HepG2 (cell line): ENCODE measurements around the gene ATF1.

ENCODE experiments used
- EP300 ChIP-seq, 3 experiments: sonication (generic) in 1 of 3; formaldehyde crosslinking in 1 of 3; IDR thresholded peaks; 2 replicates each; pipeline versions ENCODE4 v1.5.1 to v1.6.1; 2011 to 2020; ENCODE audit warnings: low read depth in 2 of 3, low read length in 2 of 3, borderline replicate concordance in 1 of 3, improper control_type of control experiment in 1 of 3, mild to moderate bottlenecking in 1 of 3, missing genetic modification reagents in 1 of 3, moderate library complexity in 1 of 3
- MTF1 ChIP-seq: sonication (generic); formaldehyde crosslinking; IDR thresholded peaks from 2 replicates; pipeline ENCODE4 v1.5.0; 2020; ENCODE audit warnings: missing genetic modification reagents
- RELA ChIP-seq: sonication (generic); formaldehyde crosslinking; IDR thresholded peaks from 2 replicates; pipeline ENCODE4 v1.4.0; 2020; ENCODE audit warnings: missing genetic modification reagents
- SRSF9 ChIP-seq: fragments of 200-400 bp; formaldehyde crosslinking; IDR thresholded peaks from 2 replicates; pipeline ENCODE4 v1.6.1; 2018; ENCODE audit warnings: borderline replicate concordance, mild to moderate bottlenecking, low read depth, low read length; ENCODE audit not compliant: insufficient read depth, poor library complexity, severe bottlenecking
- ZNF251 ChIP-seq: sonication (generic); formaldehyde crosslinking; IDR thresholded peaks from 2 replicates; pipeline ENCODE4 v1.9.0; 2021; ENCODE audit warnings: mild to moderate bottlenecking, missing genetic modification reagents
- ZNF580 ChIP-seq: IDR thresholded peaks from 2 replicates; pipeline ENCODE4 v1.6.1; 2016; ENCODE audit warnings: low read depth, borderline replicate concordance
- ZNF609 ChIP-seq: sonication (generic); formaldehyde crosslinking; IDR thresholded peaks from 2 replicates; pipeline ENCODE4 v1.4.0; 2020; ENCODE audit warnings: mild to moderate bottlenecking, missing genetic modification reagents, borderline replicate concordance

GRCh38 chr12:50746431-50746830 is 17.5 kb upstream of the ATF1 start:
- TF ChIP-seq ZNF580 (CRISPR knock-in tag) (no peak), MTF1 (CRISPR knock-in tag) (no peak), EP300 (IDR thresholded peaks at IDR 0.05; ENCODE audit: low read depth in 2 of 2, low read length in 2 of 2) (no peak), EP300 (CRISPR knock-in tag; IDR thresholded peaks at IDR 0.05; ENCODE audit: borderline replicate concordance) (no peak), RELA (CRISPR knock-in tag) (no peak), SRSF9 (no peak), ZNF251 (no peak), ZNF609 (CRISPR knock-in tag) (no peak)
